DMS114 treated with DMSO at 0.1 percent for 48 hours (cell line): Measurements from ENCODE around the gene VRK2.
A peak's percentile ranks its signal among the peaks of the same experiment; 100 is the strongest.
"Not testable (repeated sequence)": the region's sequence is repeated elsewhere in the genome, so short reads cannot be mapped to it uniquely, and the experiment has no call there.

Experiments
- DNase-seq: peaks from one replicate; lab custom pipeline; 2025; ENCODE audit not compliant: unreplicated experiment; lab: John Stamatoyannopoulos, UW

Gene VRK2

GRCh38 chr2:58106896-58107295 is 60.3 kb downstream of the VRK2 start:
- DNase-seq: no peak

GRCh38 chr2:58107803-58108710 is 61.5 kb downstream of the VRK2 start:
- DNase-seq: no peak

DNA sequence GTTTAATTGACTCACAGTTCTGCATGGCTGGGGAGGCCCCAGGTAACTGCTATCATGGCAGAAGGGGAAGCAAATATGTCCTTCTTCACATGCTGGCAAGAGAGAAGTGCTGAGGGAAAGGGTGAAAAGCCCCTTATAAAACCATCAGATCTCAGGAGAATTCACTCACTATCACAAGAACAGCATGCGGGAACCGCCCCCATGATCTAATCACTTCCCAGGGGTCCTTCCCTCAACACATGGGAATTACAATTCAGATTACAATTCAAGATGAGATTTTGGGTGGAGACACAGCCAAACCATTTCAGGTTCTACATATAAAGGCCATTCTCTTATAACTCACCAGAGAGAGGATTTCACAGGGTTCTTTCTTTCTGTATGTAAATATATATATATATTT is 62.9 kb downstream of the VRK2 start:
- DNase-seq: no peak

DNA sequence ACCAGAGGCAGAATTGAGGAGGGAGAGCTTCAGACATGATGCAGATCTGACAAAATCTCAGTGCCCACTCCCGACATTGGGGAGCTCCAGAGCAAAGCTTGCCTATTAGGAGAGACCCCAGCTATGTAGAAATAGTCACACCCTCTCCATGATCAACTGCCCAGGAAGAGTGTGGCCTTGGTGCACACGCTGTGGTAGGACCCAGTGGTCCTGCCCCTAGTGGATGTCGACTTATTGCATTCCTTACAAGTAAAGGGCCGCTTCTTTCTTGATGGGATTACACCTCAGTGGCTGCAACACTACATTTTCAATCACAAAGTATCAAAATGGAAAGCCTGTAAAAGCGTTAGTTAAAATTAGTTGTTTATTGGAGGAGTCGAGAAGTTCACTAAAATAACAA is 64.2 kb downstream of the VRK2 start:
- DNase-seq: no peak

- DNase-seq: not testable (repeated sequence)
These were observed 67.0 kb downstream of the VRK2 start for GRCh38 chr2:58113563-58113962.

- DNase-seq: no peak
These were observed 74.1 kb downstream of the VRK2 start for GRCh38 chr2:58120626-58121229.

- no peak for DNase-seq
These were observed 75.4 kb downstream of the VRK2 start for GRCh38 chr2:58122040-58122439.

DNA sequence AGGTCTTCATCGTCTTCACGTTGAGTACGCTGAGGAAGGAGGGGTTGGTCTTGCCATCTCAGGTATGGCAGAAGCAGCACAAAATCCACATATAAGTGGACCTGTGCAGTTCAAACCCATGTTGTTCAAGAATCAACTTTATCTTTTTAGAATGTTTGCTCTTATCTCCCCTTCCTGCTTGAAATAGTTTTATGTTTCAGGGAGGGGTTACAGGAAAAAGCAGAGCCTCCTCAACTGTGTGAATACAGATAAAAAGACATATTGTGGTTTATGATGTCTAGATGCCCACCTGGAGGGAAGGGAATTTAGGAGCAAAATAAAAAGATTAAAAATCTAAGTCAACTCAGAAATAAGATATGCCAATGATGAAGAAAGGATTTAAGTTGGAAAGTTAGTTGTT is 75.9 kb downstream of the VRK2 start:
- DNase-seq: no peak

- DNase-seq: no peak
These were observed 80.5 kb downstream of the VRK2 start for GRCh38 chr2:58127111-58127510.

- DNase-seq: no peak
These were observed 83.6 kb downstream of the VRK2 start for GRCh38 chr2:58130238-58130637.

DNA sequence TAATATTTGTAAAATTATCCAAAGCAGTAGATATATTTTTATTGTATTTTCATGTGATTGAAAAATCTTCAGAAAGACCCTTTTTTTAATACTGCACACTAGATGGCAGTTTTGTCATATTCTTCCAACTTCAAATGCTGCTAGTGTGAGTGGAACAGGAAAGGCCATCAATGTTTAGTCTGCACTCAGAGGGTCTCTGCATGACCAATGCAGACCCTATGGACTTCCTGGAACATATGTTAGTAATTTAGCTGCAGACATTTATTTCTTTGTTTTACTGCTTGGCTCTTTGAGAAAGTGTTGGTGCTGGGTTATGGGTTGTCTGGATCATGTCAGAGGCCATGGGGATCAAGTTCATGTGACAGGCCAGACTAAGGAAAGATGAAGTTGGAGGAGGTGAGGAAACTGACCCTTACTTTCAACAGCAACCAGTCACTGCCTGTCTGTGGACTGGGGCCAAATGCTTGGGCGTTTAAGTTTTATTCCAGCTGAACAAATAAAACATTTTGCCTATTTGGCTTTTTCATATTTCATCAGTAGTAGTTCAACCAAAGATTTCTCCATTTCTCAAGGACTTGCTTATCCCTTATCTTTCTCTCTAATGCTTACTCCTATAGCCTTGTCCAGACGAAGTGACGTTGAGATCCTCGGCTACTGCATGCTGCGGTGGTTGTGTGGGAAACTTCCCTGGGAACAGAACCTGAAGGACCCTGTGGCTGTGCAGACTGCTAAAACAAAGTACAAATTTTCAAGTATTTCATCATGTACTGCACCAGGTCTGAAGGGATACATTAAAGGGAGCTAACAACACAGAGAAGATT is 84.8 kb downstream of the VRK2 start:
- DNase-seq: peak; percentile 3

DNA sequence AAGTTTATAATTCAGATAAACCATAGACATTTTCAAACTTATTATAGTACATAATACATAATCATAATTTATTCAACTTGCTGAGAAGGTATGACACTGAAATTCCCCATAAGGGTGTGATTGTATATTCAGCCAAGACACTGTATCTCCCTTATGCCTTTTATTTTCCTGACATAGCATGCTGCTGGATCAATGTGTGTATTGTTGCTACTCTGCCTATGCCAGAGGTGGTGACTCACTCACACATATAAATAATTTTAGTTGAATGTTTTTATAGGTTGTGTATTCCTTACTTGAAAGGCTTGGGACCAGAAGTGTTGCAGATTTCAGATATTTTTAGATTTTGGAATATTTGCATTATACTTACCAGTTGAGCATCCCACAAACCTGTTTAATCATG is 86.8 kb downstream of the VRK2 start:
- no peak for DNase-seq

DNA sequence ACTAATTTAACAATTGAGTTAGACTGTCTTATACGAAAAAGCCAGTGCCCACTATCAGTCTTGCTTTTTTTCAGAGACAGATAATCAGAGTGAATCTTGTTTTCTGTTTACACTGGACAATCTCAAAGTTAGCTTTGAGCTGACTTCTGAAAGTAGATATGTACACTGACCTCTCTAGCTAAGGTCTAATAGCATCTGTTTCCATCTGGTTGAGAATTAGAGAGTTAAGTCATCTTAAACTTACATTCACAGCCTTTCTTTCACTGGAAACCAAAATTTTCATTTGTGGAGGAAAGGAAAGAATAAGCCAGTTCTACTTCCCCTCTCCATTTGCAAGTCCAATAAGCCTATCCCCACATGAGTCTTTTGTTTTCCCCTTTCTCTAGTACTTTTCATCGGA is 89.3 kb downstream of the VRK2 start:
- no peak for DNase-seq

DNA sequence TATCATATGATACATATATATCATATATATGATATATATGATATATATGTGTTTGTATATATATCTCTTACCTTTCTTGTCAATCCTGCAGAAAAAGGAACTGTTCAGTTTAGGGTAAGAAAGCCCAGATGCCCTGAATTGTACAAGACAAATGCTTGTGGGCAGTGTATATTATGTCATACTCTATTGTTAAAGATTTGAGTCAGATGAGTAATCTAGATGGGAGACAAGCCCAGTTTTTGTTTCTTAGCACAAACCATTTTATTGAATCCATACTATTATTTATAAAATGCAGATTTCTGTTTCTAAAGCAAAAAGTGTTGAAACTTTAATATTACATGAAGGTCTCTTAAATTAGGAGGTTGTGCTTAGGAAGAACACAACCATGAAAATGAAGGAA is 90.6 kb downstream of the VRK2 start:
- no peak for DNase-seq

GRCh38 chr2:58137856-58138255 is 91.2 kb downstream of the VRK2 start:
- DNase-seq: no peak

- DNase-seq: no peak
These were observed 91.9 kb downstream of the VRK2 start for GRCh38 chr2:58138396-58139030.

- DNase-seq: no peak
These were observed 94.0 kb downstream of the VRK2 start for GRCh38 chr2:58140508-58141072.

GRCh38 chr2:58145769-58146168 is 99.2 kb downstream of the VRK2 start:
- not testable (repeated sequence) for DNase-seq

GRCh38 chr2:58146707-58147106 is 100.1 kb downstream of the VRK2 start:
- DNase-seq: no peak

- DNase-seq: no peak
These were observed 108.7 kb downstream of the VRK2 start for GRCh38 chr2:58155160-58155778.
